GM18526 (cell line): ENCODE measurements around the gene SLC16A1.

Experiments
- POLR2A ChIP-seq: IDR thresholded peaks from 3 replicates; pipeline ENCODE4 v1.6.1; 2011; ENCODE audit not compliant: insufficient read length; ENCODE audit errors: extremely low read depth

Gene SLC16A1

GRCh38 chr1:112982328-112982727, 26.3 kb upstream of the SLC16A1 start:
- no peak for TF ChIP-seq POLR2A

GRCh38 chr1:112981426-112981825, 25.4 kb upstream of the SLC16A1 start:
- no peak for TF ChIP-seq POLR2A

- no peak for TF ChIP-seq POLR2A
Observed at GRCh38 chr1:112975336-112975735, 19.3 kb upstream of the SLC16A1 start.

GRCh38 chr1:112974646-112975045, 18.6 kb upstream of the SLC16A1 start:
- no peak for TF ChIP-seq POLR2A

GRCh38 chr1:112973788-112974187, 17.8 kb upstream of the SLC16A1 start:
- TF ChIP-seq POLR2A, result no peak

- no peak for TF ChIP-seq POLR2A
Observed at GRCh38 chr1:112971006-112971405, 15.0 kb upstream of the SLC16A1 start.

GRCh38 chr1:112964347-112964746, 8.4 kb upstream of the SLC16A1 start:
- TF ChIP-seq POLR2A, result no peak

GRCh38 chr1:112961072-112961471, 5.1 kb upstream of the SLC16A1 start:
- TF ChIP-seq POLR2A, result no peak

GRCh38 chr1:112960384-112960783, 4.4 kb upstream of the SLC16A1 start:
- no peak for TF ChIP-seq POLR2A

GRCh38 chr1:112957133-112957812, 1.3 kb upstream of the SLC16A1 start:
- no peak for TF ChIP-seq POLR2A

- TF ChIP-seq POLR2A, result no peak
Observed at GRCh38 chr1:112956544-112957132, 642 bp upstream of the SLC16A1 start.

GRCh38 chr1:112954945-112955772, 837 bp downstream of the SLC16A1 start:
- peak; percentile 33 for TF ChIP-seq POLR2A

- TF ChIP-seq POLR2A, result no peak
Observed at GRCh38 chr1:112954017-112954650, 1.9 kb downstream of the SLC16A1 start.

GRCh38 chr1:112950426-112950825, 5.6 kb downstream of the SLC16A1 start:
- no peak for TF ChIP-seq POLR2A

- no peak for TF ChIP-seq POLR2A
Observed at GRCh38 chr1:112946683-112947082, 9.3 kb downstream of the SLC16A1 start.

GRCh38 chr1:112939810-112940209, 16.2 kb downstream of the SLC16A1 start:
- TF ChIP-seq POLR2A, result no peak

GRCh38 chr1:112938210-112938609, 17.8 kb downstream of the SLC16A1 start:
- TF ChIP-seq POLR2A, result no peak
